Tibial nerve (tissue), 4 donors: ENCODE measurements around the gene PTPRG. TPM values are rescaled to one million over a fixed set of nuclear protein-coding genes. Genes with fewer than 3 reads are reported as not detected.

Experiments
- DNase-seq, 2 donors: peaks; one replicate each; pipeline ENCODE4 v3.0.0-alpha.2; 2019; ENCODE audit warnings: low spot score in 2 of 2
- H3K27ac ChIP-seq, 4 donors: fragments of 200-600 bp; sonication (generic) in 3 of 4; one replicate each; pipeline ENCODE4 v1.5.1; 2017 to 2019; ENCODE audit warnings: mild to moderate bottlenecking in 1 of 4
- H3K27me3 ChIP-seq, 2 donors: fragments of 200-600 bp; sonication (generic) in 1 of 2; one replicate each; pipeline versions ENCODE4 v1.5.1 to v1.6.0; 2017 to 2019
- H3K36me3 ChIP-seq, 3 donors: fragments of 200-600 bp; sonication (generic); one replicate each; pipeline ENCODE4 v1.5.1; 2018 to 2019
- H3K4me1 ChIP-seq, 4 donors: fragments of 200-600 bp; sonication (generic) in 3 of 4; one replicate each; pipeline ENCODE4 v1.5.1; 2017 to 2019
- H3K4me3 ChIP-seq, 4 donors: fragments of 200-600 bp; sonication (generic) in 3 of 4; one replicate each; pipeline ENCODE4 v1.5.1; 2017 to 2019; ENCODE audit warnings: mild to moderate bottlenecking in 1 of 4, moderate library complexity in 1 of 4
- H3K9me3 ChIP-seq, 4 donors: fragments of 200-600 bp; sonication (generic) in 3 of 4; one replicate each; pipeline ENCODE4 v1.5.1; 2017 to 2019
- CTCF ChIP-seq, 5 experiments: fragments of 200-600 bp in 3 of 5; fragments of 450-650 bp in 2 of 5; sonication (generic) in 3 of 5; IDR thresholded peaks; one replicate each; pipeline ENCODE4 v1.5.1; 2016 to 2019; ENCODE audit warnings: antibody characterized with exemption in 5 of 5, mild to moderate bottlenecking in 3 of 5, moderate library complexity in 2 of 5
- EP300 ChIP-seq, 2 donors: sonication (generic); formaldehyde crosslinking; IDR thresholded peaks; one replicate each; pipeline ENCODE4 v1.6.1; 2017; ENCODE audit warnings: antibody characterized with exemption in 2 of 2, mild to moderate bottlenecking in 1 of 2
- POLR2A ChIP-seq, 2 donors: fragments of 450-650 bp; IDR thresholded peaks; one replicate each; pipeline ENCODE4 v1.6.1; 2017; ENCODE audit warnings: antibody characterized with exemption in 2 of 2, mild to moderate bottlenecking in 2 of 2, moderate library complexity in 2 of 2
- WGBS, 2 donors: methylation state at CpG; one replicate each; pipeline ENCODE4 v1.1.5; 2018; 5-methylcytosine and 5-hydroxymethylcytosine counted together
- total RNA-seq, 4 donors: library from RNA; depleted of rRNA; stranded (reverse); fragments of >200 nt; gene quantifications; one replicate each; pipeline ENCODE4 v1.1.0, GENCODE V29; 2016

PTPRG gene
- total RNA-seq, 4 donors from 2014 or later: 112 to 174 (median 121) TPM

GRCh38 chr3:61578667-61579367 lies 17.4 kb downstream of the PTPRG start:
- H3K4me1 ChIP-seq: peaks cover 0 to 19% (median 0%) of the 10 kb centered on the region in 4 donors
- H3K36me3 ChIP-seq: no peaks in the 10 kb centered on the region
- H3K9me3 ChIP-seq: peaks cover 0 to 4% (median 0%) of the 10 kb centered on the region in 4 donors
- DNase-seq: no peak
- no peak overlapping the region for H3K4me3 ChIP-seq
- H3K27me3 ChIP-seq: no peaks in the 10 kb centered on the region
- WGBS, 2 donors: 60 to 63% methylated on average over 8 of the region's 8 CpGs
- no peak for TF ChIP-seq POLR2A (IDR thresholded peaks at IDR 0.05)
- no peak for TF ChIP-seq EP300 (IDR thresholded peaks at IDR 0.05)
- TF ChIP-seq CTCF (IDR thresholded peaks at IDR 0.05): no peak
- no peak overlapping the region for H3K27ac ChIP-seq

GRCh38 chr3:61579685-61580084 lies 18.3 kb downstream of the PTPRG start:
- 95 to 96% methylated on average over 4 of the region's 4 CpGs for WGBS, 2 donors
- Histone ChIP-seq H3K4me3 (no peak overlapping the region), H3K27ac (no peak overlapping the region), H3K36me3 (no peaks in the 10 kb centered on the region), H3K4me1 (peaks cover 0 to 19% (median 0%) of the 10 kb centered on the region in 4 donors), H3K27me3 (no peaks in the 10 kb centered on the region), H3K9me3 (peaks cover 0 to 4% (median 0%) of the 10 kb centered on the region in 4 donors)
- TF ChIP-seq CTCF (IDR thresholded peaks at IDR 0.05): no peak
- TF ChIP-seq POLR2A (IDR thresholded peaks at IDR 0.05): no peak
- TF ChIP-seq EP300 (IDR thresholded peaks at IDR 0.05): no peak
- DNase-seq: no peak

- Histone ChIP-seq H3K4me3 (no peak overlapping the region), H3K36me3 (no peaks in the 10 kb centered on the region), H3K27ac (no peak overlapping the region), H3K27me3 (no peaks in the 10 kb centered on the region), H3K9me3 (no peaks in the 10 kb centered on the region), H3K4me1 (peaks cover 0 to 19% (median 0%) of the 10 kb centered on the region in 4 donors)
- no peak for DNase-seq
- WGBS, 2 donors: 52 to 60% methylated on average over 7 of the region's 7 CpGs
- TF ChIP-seq POLR2A (IDR thresholded peaks at IDR 0.05) (no peak), CTCF (IDR thresholded peaks at IDR 0.05) (no peak), EP300 (IDR thresholded peaks at IDR 0.05) (no peak)
These were observed 19.7 kb downstream of the PTPRG start for GRCh38 chr3:61580982-61581643.

- Histone ChIP-seq H3K4me3 (no peak overlapping the region), H3K27me3 (no peaks in the 10 kb centered on the region), H3K9me3 (no peaks in the 10 kb centered on the region), H3K36me3 (no peaks in the 10 kb centered on the region), H3K27ac (no peak overlapping the region), H3K4me1 (peaks cover 0 to 19% (median 0%) of the 10 kb centered on the region in 4 donors)
- TF ChIP-seq CTCF (IDR thresholded peaks at IDR 0.05) (no peak), EP300 (IDR thresholded peaks at IDR 0.05) (no peak), POLR2A (IDR thresholded peaks at IDR 0.05) (no peak)
- no peak for DNase-seq
- 69 to 88% methylated on average over 4 of the region's 4 CpGs for WGBS, 2 donors
These were observed 20.9 kb downstream of the PTPRG start for GRCh38 chr3:61582287-61582686.

GRCh38 chr3:61582846-61583245 lies 21.5 kb downstream of the PTPRG start:
- Histone ChIP-seq H3K4me1 (peaks cover 0 to 19% (median 0%) of the 10 kb centered on the region in 4 donors), H3K27me3 (no peaks in the 10 kb centered on the region), H3K36me3 (no peaks in the 10 kb centered on the region), H3K4me3 (no peak overlapping the region), H3K27ac (no peak overlapping the region), H3K9me3 (no peaks in the 10 kb centered on the region)
- no peak for DNase-seq
- TF ChIP-seq EP300 (IDR thresholded peaks at IDR 0.05) (no peak), CTCF (IDR thresholded peaks at IDR 0.05) (no peak), POLR2A (IDR thresholded peaks at IDR 0.05) (no peak)
- WGBS, 2 donors: 93 to 96% methylated on average over 4 of the region's 4 CpGs
